Measurements from ENCODE around the gene FLNA. TPM values are rescaled to one million over a fixed set of nuclear protein-coding genes. Genes with fewer than 3 reads are reported as not detected.

The FLNA gene
- total RNA-seq, 2 donors from 2014 or later, result 230 to 308 TPM

- Histone ChIP-seq H3K27ac (no peak overlapping the region), H3K9me3 (no peaks in the 10 kb centered on the region), H3K4me1 (no peaks in the 10 kb centered on the region), H3K36me3 (replicated peaks in 1 of 2; ENCODE audit: insufficient read depth in 1 of 2, low read depth in 2 of 2) (peaks cover 0 to 2% of the 10 kb centered on the region in 2 donors), H3K4me3 (no peak overlapping the region), H3K27me3 (no peaks in the 10 kb centered on the region)
- 95% methylated on average over 6 of the region's 12 CpGs; no CpG with 5 or more reads in 1 of the 2 donors for WGBS, 2 donors
- ATAC-seq, result no peak
- TF ChIP-seq POLR2A (IDR thresholded peaks at IDR 0.05) (no peak), CTCF (IDR thresholded peaks at IDR 0.05) (no peak)
- DNase-seq, result no peak
- intact Hi-C loops (cut with DNase I), result no loop called here
These were observed 18.7 kb downstream of the FLNA start for GRCh38 chrX:154355776-154356140.

GRCh38 chrX:154355094-154355775, 19.2 kb downstream of the FLNA start:
- DNase-seq (no peak), ATAC-seq (no peak)
- H3K27ac ChIP-seq, result no peak overlapping the region
- H3K4me1 ChIP-seq, result no peaks in the 10 kb centered on the region
- 82% methylated on average over 6 of the region's 30 CpGs; no CpG with 5 or more reads in 1 of the 2 donors for WGBS, 2 donors
- intact Hi-C loops (cut with DNase I), result no loop called here
- H3K4me3 ChIP-seq, result no peak overlapping the region
- TF ChIP-seq POLR2A (IDR thresholded peaks at IDR 0.05) (no peak), CTCF (IDR thresholded peaks at IDR 0.05) (no peak)
- no peaks in the 10 kb centered on the region for H3K27me3 ChIP-seq
- H3K36me3 ChIP-seq (replicated peaks in 1 of 2; ENCODE audit: insufficient read depth in 1 of 2, low read depth in 2 of 2), result peaks cover 0 to 2% of the 10 kb centered on the region in 2 donors
- no peaks in the 10 kb centered on the region for H3K9me3 ChIP-seq

GRCh38 chrX:154354516-154354915, 19.9 kb downstream of the FLNA start:
- no peak for TF ChIP-seq CTCF (IDR thresholded peaks at IDR 0.05)
- WGBS, 2 donors, result 82% methylated on average over 6 of the region's 13 CpGs; no CpG with 5 or more reads in 1 of the 2 donors
- no peaks in the 10 kb centered on the region for H3K27me3 ChIP-seq
- ATAC-seq, result no peak
- DNase-seq, result no peak
- peaks cover 0 to 2% of the 10 kb centered on the region in 2 donors for H3K36me3 ChIP-seq (replicated peaks in 1 of 2; ENCODE audit: insufficient read depth in 1 of 2, low read depth in 2 of 2)
- intact Hi-C loops (cut with DNase I), result no loop called here
- H3K4me3 ChIP-seq, result no peak overlapping the region
- H3K9me3 ChIP-seq, result no peaks in the 10 kb centered on the region
- no peaks in the 10 kb centered on the region for H3K4me1 ChIP-seq
- no peak overlapping the region for H3K27ac ChIP-seq

GRCh38 chrX:154354013-154354412, 20.4 kb downstream of the FLNA start:
- no peaks in the 10 kb centered on the region for H3K4me1 ChIP-seq
- H3K4me3 ChIP-seq, result no peak overlapping the region
- no peak overlapping the region for H3K27ac ChIP-seq
- ATAC-seq, result no peak
- TF ChIP-seq POLR2A (IDR thresholded peaks at IDR 0.05) (no peak), CTCF (IDR thresholded peaks at IDR 0.05) (no peak)
- no peaks in the 10 kb centered on the region for H3K9me3 ChIP-seq
- H3K36me3 ChIP-seq (replicated peaks in 1 of 2; ENCODE audit: insufficient read depth in 1 of 2, low read depth in 2 of 2), result peaks cover 0 to 2% of the 10 kb centered on the region in 2 donors
- intact Hi-C loops (cut with DNase I), result no loop called here
- no peaks in the 10 kb centered on the region for H3K27me3 ChIP-seq
- DNase-seq, result no peak
- 80% methylated on average over 3 of the region's 14 CpGs; no CpG with 5 or more reads in 1 of the 2 donors for WGBS, 2 donors
